Tibial artery (tissue), 4 donors: ENCODE results near the gene DYNLT4.

Experiments
- DNase-seq, 2 donors: peaks; one replicate each; pipeline ENCODE4 v3.0.0-alpha.2; 2019
- H3K27ac ChIP-seq, 2 donors: fragments of 200-600 bp; sonication (generic) in 1 of 2; 1 replicate in 1 of 2; 2 replicates in 1 of 2; pipeline ENCODE4 v1.5.1; 2018 to 2019; ENCODE audit warnings: mild to moderate bottlenecking in 1 of 2
- H3K27me3 ChIP-seq, 2 donors: fragments of 200-600 bp; sonication (generic) in 1 of 2; one replicate each; pipeline versions ENCODE4 v1.5.1 to v1.6.0; 2016 to 2019
- H3K36me3 ChIP-seq, 3 donors: fragments of 200-600 bp; sonication (generic) in 2 of 3; one replicate each; pipeline ENCODE4 v1.5.1; 2016 to 2019; ENCODE audit warnings: mild to moderate bottlenecking in 2 of 3
- H3K4me1 ChIP-seq, 4 donors: fragments of 200-600 bp; sonication (generic) in 2 of 4; 1 replicate in 3 of 4; 2 replicates in 1 of 4; pipeline ENCODE4 v1.5.1; 2016 to 2019
- H3K4me3 ChIP-seq, 2 donors: fragments of 200-600 bp; sonication (generic) in 1 of 2; 1 replicate in 1 of 2; 2 replicates in 1 of 2; pipeline ENCODE4 v1.5.1; 2018 to 2019; ENCODE audit warnings: mild to moderate bottlenecking in 2 of 2
- H3K9me3 ChIP-seq, 3 donors: fragments of 200-600 bp; sonication (generic) in 1 of 3; one replicate each; pipeline ENCODE4 v1.5.1; 2016 to 2019
- intact Hi-C: fragments of 100-400 bp; cut with DNase I; formaldehyde crosslinking; loops from one replicate; pipeline ENCODE4 v1.15.0; 2023; ENCODE audit warnings: low total_unique reads
- TF ChIP-seq, protein P1 (sequence below), 2 experiments: fragments of 200-600 bp in 1 of 2; fragments of 450-650 bp in 1 of 2; IDR thresholded peaks; one replicate each; pipeline ENCODE4 v1.5.1; 2017 to 2019; ENCODE audit warnings: antibody characterized with exemption in 2 of 2, mild to moderate bottlenecking in 1 of 2, moderate library complexity in 1 of 2

Gene DYNLT4

DNA sequence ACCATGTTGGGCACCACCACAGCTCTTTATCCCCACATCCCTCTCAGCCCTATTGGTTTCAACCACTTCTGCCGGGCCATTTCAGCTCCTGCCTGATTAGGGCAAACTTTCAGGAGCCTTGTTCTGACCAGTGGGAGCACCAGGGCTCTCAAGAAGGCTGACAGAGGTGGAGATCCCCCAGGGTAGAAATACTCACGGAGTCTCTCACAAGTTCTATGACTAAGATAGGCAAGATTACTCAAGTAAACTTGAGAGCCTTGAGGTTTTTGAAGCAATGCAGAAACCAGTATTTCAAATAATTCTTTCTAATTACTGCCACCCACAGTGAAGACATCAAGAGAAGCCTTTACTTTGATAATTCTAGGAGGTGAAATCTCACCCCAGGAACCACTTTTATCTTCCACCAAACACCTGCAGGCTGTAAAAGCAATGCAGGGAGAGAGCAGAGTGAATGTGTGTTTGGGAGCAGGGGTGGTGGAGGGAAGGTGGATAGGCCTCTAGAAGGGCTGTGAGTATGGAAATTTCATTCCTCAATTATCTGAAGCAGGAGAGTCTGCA, 42.5 kb upstream of the DYNLT4 start:
- Histone ChIP-seq H3K9me3 (no peaks in the 10 kb centered on the region), H3K4me3 (no peak overlapping the region), H3K27me3 (no peaks in the 10 kb centered on the region), H3K27ac (no peak overlapping the region), H3K36me3 (peaks cover 0 to 11% (median 5%) of the 10 kb centered on the region in 3 donors), H3K4me1 (peaks cover 0 to 4% (median 0%) of the 10 kb centered on the region in 4 donors)
- intact Hi-C loops: loop anchor here (5.0 kb wide), 1 partner anchor 153 kb away; no protein-coding TSS in a partner anchor
- TF ChIP-seq, protein P1, sequence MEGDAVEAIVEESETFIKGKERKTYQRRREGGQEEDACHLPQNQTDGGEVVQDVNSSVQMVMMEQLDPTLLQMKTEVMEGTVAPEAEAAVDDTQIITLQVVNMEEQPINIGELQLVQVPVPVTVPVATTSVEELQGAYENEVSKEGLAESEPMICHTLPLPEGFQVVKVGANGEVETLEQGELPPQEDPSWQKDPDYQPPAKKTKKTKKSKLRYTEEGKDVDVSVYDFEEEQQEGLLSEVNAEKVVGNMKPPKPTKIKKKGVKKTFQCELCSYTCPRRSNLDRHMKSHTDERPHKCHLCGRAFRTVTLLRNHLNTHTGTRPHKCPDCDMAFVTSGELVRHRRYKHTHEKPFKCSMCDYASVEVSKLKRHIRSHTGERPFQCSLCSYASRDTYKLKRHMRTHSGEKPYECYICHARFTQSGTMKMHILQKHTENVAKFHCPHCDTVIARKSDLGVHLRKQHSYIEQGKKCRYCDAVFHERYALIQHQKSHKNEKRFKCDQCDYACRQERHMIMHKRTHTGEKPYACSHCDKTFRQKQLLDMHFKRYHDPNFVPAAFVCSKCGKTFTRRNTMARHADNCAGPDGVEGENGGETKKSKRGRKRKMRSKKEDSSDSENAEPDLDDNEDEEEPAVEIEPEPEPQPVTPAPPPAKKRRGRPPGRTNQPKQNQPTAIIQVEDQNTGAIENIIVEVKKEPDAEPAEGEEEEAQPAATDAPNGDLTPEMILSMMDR (IDR thresholded peaks at IDR 0.05): no peak
- DNase-seq: no peak

DNA sequence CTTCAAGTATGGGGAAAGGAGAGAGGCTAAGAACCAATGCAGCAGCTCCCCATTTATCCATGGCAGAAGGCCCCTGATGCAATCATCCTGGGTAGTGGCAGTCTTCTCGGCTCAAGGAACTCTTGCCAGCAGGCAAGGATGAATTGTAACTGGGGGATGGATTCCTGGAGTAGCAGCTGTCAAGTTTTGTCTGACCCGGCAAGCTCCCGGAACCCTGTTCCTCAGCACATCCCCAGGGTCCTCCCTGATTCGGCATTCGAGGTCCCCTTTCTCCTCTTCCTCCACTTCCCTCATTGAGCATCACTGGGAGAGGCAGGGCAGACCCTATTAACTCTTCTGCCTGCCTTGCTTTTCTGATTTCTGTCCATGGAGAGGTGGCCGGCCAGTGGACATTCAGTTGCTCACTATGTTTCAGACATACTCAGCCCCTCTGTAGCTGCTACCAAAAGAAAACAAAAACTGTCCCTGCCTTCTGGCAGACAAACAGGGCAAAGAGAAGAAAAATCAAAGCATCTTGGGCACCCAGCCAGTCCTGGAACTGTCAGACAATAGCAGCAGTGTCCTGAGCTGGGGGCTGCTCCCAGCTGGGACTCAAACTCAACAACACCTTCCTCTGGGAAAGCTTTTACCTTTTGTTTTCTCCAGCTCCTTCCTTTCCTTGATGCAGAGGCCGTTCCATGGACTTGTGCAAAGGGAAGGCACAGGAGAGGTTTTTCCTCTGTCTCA, 41.5 kb upstream of the DYNLT4 start:
- intact Hi-C loops: loop anchor here (5.0 kb wide), 1 partner anchor 154 kb away; no protein-coding TSS in a partner anchor

DNA sequence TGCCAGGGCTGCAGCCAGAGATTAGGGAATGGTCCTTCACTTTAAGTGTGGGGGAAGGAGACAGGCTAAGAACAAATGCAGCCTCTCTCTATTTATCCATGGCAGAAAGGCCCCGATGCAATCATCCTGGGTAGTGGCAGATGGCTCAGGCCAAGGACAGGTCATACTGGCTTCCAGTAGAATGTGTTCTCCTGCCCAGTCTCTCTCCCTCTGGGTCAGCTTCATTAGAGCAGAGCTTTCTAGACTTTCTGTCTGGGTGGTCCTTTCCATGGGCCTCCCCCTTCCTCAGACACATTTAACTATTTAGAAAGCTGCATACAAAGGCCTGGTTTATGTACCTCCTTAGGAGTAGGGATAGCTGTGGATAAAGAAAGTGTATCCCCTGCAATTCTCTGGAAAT, 40.7 kb upstream of the DYNLT4 start:
- H3K9me3 ChIP-seq: no peaks in the 10 kb centered on the region
- H3K27me3 ChIP-seq: no peaks in the 10 kb centered on the region
- peaks cover 0 to 11% (median 0%) of the 10 kb centered on the region in 3 donors for H3K36me3 ChIP-seq
- H3K4me3 ChIP-seq: no peak overlapping the region
- TF ChIP-seq, protein P1 (IDR thresholded peaks at IDR 0.05): no peak
- DNase-seq: no peak
- peaks cover 0 to 11% (median under 1%) of the 10 kb centered on the region in 4 donors for H3K4me1 ChIP-seq
- no peak overlapping the region for H3K27ac ChIP-seq
- intact Hi-C loops: loop anchor here (5.0 kb wide), 1 partner anchor 154 kb away; no protein-coding TSS in a partner anchor

More for the DNA sequence above, 41.5 kb upstream of the DYNLT4 start:
- no peak for DNase-seq
- TF ChIP-seq, protein P1 (IDR thresholded peaks at IDR 0.05): no peak
- Histone ChIP-seq H3K4me3 (no peak overlapping the region), H3K9me3 (no peaks in the 10 kb centered on the region), H3K4me1 (peaks cover 0 to 4% (median 0%) of the 10 kb centered on the region in 4 donors), H3K27me3 (no peaks in the 10 kb centered on the region), H3K36me3 (peaks cover 0 to 11% (median 5%) of the 10 kb centered on the region in 3 donors), H3K27ac (no peak overlapping the region)

DNA sequence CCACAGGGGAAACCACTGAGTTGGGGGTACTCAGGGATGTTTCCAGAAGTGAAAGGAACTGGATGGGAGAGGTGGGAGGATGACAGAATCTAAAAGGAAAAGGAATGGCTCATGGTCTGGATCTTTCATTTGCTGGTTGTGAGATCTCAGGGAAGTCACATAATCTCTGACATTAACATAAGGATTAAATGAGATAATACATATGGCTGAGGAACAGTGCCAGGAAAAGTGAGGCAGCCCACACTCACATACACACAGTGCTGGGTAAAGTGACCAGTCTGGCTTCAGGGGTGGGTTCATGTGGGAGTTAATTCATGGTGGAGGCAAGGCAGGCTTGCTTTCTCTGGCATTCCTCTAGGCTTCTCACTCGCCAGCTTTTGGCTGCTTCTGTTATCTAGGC, 39.8 kb upstream of the DYNLT4 start:
- intact Hi-C loops: loop anchor here (5.0 kb wide), 1 partner anchor 155 kb away; no protein-coding TSS in a partner anchor
- Histone ChIP-seq H3K4me3 (no peak overlapping the region), H3K4me1 (peaks cover 0 to 20% (median 3%) of the 10 kb centered on the region in 4 donors), H3K27ac (no peak overlapping the region), H3K27me3 (no peaks in the 10 kb centered on the region), H3K36me3 (peaks cover 0 to 11% (median 0%) of the 10 kb centered on the region in 3 donors), H3K9me3 (no peaks in the 10 kb centered on the region)
- no peak for DNase-seq
- TF ChIP-seq, protein P1 (IDR thresholded peaks at IDR 0.05): no peak

DNA sequence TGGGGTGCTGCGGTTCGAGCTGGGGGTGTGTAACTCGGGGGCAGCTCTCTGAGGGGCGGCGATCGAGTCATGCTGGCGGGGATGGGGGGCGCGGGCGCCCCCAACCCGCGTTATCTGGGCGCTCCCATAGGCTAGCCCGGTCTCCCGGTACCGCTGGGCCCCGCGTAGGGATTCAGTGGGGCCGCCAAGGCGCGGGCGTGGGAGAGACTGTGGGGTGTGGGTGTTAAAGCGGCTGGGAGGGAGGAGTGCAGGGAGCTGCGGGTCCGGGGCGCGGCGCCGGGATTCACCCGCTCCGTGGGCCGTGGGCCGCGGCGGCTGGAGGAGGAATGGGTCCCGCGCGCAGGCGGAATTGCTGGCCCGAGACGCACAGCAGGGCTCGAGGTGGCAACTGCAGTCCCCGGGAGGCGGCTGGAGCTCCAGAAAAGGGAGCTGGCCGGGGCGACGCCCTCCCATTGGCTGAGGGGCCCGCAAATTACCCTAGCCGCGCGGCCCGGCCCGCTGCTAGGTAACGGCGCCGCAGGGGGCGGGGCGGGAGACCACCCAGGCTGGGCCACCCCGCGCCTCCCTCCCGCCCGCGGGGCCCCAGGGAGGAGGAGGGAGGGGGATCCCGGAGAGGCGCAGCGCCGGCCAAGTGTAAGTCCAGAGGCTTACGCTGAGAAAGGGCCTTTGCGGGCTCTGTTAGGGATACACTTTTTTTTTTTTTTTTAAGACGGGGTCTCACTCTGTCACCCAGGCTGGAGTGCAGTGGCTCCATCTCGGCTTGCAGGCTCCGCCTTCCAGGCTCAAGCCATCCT, 35.9 kb upstream of the DYNLT4 start, which contains the start of gene PTCH2:
Gene PTCH2 (minus strand): TSS at position 392 of the 794 bp plus-strand sequence. CDS start 321 bp downstream, at position 71.
- H3K36me3 ChIP-seq: no peaks in the 10 kb centered on the region
- H3K4me1 ChIP-seq: peaks cover 0 to 22% (median 3%) of the 10 kb centered on the region in 4 donors
- no peaks in the 10 kb centered on the region for H3K9me3 ChIP-seq
- intact Hi-C loops: no loop called here
- H3K27me3 ChIP-seq: no peaks in the 10 kb centered on the region
- peak; percentile 69 to 86 for DNase-seq
- peak within 1 kb of the TSS; percentile 71 to 72 for H3K27ac ChIP-seq
- TF ChIP-seq, protein P1 (IDR thresholded peaks at IDR 0.05): no peak
- peak within 1 kb of the TSS; percentile 54 to 74 for H3K4me3 ChIP-seq
